HG03280 (cell line): ENCODE results near the gene CENPU.
"Not testable (repeated sequence)": the region's sequence is repeated elsewhere in the genome, so short reads cannot be mapped to it uniquely, and the experiment has no call there.

ENCODE experiments used
- ATAC-seq: cut with Tn5 transposase; IDR thresholded peaks from one replicate; pipeline ENCODE4 v1.9.1; 2021; ENCODE audit warnings: mild to moderate bottlenecking, moderate library complexity; ENCODE audit not compliant: unreplicated experiment

The CENPU gene

GRCh38 chr4:184733654-184734524 is at the start of gene CENPU:
Gene CENPU, minus strand, starts transcription at chr4:184734096. Its CDS starts 34 bp downstream, at chr4:184734062.
- peak; percentile 95 for ATAC-seq

GRCh38 chr4:184782731-184783373 is 49.0 kb upstream of the CENPU start:
- ATAC-seq: no peak

DNA sequence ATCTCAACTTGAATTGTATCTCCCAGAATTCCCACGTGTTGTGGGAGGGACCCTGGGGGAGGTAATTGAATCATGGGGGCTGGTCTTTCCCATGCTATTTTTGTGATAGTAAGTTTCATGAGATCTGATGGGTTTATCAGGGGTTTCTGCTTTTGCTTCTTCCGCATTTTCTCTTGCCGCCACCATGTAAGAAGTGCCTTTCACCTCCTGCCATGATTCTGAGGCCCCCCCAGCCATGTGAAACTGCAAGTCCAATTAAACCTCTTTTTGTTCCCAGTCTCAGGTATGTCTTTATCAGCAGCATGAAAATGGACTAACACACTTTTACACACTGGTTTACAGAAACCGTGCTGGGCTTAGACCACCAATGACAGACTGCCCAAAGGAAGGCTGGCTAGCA is 45.3 kb upstream of the CENPU start:
- ATAC-seq: not testable (repeated sequence)

- ATAC-seq: no peak
Measured at GRCh38 chr4:184778325-184778724, 44.4 kb upstream of the CENPU start.

GRCh38 chr4:184776821-184777220 is 42.9 kb upstream of the CENPU start:
- no peak for ATAC-seq

- no peak for ATAC-seq
Measured at GRCh38 chr4:184775854-184776555, 42.1 kb upstream of the CENPU start.

- ATAC-seq: no peak
Measured at GRCh38 chr4:184774152-184774551, 40.3 kb upstream of the CENPU start.

- ATAC-seq: no peak
Measured at GRCh38 chr4:184771416-184771815, 37.5 kb upstream of the CENPU start.

GRCh38 chr4:184769141-184769765 is 35.4 kb upstream of the CENPU start:
- ATAC-seq: no peak

GRCh38 chr4:184768296-184768695 is 34.4 kb upstream of the CENPU start:
- ATAC-seq: no peak

DNA sequence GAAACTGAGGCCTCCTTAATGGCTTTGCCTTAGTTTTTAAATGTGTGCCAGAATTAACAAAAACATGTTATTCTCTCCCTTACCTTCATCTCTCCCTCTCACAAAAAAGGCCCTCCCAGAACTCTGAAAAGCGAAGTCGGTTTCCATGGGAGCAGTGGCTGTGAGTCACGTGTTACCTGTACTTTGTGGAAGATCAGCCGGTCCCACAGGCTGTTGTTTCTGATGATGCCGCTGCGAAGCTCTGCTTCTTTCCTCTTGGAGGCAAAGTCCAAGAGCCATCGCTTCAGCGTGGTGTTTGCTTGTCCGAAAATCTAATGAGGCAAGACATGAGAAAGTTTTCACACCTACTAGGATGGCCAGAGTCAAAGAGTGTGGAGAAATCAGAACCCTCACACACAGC is 32.5 kb upstream of the CENPU start:
- no peak for ATAC-seq

DNA sequence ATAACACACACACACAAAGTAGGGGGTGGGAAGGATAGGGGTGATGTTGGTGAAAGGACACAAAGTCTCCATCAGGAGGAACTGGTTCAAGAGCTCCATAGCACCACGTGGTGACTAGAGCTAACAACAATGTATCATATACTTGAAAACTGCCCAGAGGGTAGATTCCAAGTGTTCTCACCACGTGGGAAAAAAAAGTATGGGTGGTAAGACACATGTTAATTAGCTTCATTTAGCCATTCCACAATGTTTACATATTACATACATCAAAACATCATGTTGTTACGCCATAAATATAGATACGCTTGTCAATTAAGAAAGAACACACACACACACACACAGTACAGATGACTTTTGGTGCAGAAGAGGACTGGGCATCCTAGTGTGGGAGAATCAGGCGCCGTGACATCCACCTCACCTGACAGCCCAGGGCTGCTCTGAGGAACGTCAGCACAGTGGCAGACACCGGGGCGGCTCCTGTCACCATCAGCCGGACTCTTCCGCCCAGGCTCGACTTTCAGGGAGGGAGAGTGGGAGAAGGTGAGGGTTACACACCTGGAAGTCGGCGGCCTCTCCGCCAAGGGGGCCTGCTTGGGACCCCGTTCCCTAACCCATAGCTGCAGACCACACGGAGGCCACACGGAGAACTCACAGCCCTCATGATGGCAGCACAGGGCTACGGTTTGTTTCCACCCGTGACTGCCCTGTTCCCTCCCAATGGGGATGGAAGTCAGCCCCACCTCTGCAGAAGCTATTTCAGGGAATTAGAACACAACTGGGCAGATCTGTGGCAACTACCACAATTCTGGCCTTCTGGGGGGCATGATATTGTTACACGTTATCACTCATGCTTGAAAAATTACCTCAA is 31.8 kb upstream of the CENPU start:
- no peak for ATAC-seq

DNA sequence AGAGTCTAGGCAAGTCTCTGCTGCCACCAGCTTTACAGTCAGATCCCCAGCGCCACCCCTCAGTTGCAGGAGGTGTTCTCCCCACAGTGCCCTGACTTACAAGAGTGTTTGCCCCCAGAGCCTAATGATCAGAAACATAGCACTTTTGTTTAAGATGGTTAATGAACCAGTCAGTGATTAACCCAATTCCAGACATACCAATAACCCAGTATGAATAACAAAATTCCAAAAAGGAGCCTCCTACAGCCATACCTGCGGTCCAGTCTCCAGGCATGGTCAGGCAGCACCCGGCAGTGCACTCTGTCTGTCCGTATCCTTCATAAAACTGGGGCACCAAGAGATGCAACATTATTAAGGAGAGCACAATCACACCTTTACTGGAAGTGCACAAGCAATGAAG is 30.7 kb upstream of the CENPU start:
- ATAC-seq: no peak

GRCh38 chr4:184763150-184763780 is 29.4 kb upstream of the CENPU start:
- ATAC-seq: no peak

DNA sequence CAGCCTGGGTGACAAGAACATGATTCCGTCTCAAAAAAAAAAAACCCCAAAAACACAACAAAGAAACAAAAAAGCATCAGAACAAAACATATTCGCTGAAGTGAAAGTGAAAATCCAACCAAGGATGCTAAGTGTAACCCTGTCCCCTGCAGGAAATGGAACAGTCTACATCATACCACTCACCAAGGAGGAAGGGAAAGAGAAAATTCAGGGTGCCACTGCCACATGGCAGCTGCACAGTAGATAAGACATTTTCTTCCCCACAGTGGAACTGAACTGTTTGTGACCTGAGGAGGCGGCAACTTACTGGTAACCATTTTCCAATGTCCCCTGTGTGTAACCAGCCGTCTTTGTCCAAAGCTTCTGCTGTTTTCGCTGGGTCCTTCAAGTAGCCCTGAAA is 28.2 kb upstream of the CENPU start:
- ATAC-seq: peak; percentile 81

GRCh38 chr4:184760681-184761080 is 26.8 kb upstream of the CENPU start:
- ATAC-seq: no peak

DNA sequence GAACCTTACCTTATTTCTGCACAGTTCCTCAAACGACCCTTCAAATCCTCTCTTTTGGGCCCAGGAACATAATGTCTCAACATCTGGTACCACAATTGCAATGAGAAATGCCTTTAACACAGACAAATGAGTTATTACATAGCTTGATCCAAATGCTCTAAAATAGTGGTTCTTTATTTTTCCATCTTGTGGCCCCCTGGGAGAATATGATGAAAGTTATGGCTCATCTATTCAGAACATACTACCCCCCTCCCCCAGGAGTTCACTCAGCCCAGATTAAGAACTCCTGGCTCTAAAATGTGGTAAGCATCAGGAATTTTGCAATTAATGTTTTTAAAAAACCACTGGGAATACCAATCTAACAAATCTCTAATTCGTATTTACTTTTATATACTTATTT is 23.9 kb upstream of the CENPU start:
- no peak for ATAC-seq

DNA sequence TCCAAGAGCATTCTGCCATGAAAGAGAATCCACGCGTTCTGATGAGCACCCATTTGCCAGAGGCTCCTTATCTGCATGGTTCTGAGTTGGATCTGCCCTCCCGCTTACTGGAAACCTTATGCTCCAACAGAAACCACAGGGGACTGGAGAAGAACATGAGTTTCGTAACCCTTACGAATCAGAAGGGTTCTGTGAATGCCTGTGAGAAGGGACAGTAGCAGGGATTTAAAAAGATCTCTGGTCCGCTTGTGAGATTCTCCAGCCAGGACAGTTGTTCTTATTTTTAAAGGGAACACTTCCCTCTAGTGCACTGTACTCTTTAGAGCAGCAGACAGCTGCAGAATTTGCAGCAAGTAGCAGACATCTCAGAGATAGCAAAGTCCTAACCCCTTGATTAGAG is 22.5 kb upstream of the CENPU start:
- ATAC-seq: no peak

GRCh38 chr4:184755278-184755677 is 21.4 kb upstream of the CENPU start:
- ATAC-seq: no peak
